ENCODE data around the gene AP1M1. TPM values are rescaled to one million over a fixed set of nuclear protein-coding genes. Genes with fewer than 3 reads are reported as not detected.
"Not testable (repeated sequence)": the region's sequence is repeated elsewhere in the genome, so short reads cannot be mapped to it uniquely, and the experiment has no call there.

AP1M1 gene
- total RNA-seq, 1 experiment from 2014 or later: 52.8 TPM

DNA sequence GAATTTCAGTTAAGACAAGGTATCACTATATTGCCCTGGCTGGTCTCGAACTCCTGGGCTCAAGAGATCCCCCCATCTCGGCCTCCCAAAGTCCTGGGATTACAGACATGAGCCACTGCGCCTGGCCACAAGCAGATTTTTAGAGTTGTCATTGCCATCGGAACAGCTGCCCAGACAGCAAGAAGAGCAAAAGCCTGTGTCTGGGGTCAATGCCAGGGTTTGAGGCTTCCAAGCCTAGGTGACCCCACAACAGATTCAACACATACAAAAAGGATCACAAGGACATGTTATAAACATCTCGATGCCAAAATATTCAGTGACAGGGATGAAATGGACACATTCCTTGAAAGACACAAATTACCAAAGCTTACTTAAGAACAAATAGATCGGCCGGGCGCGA is 86.8 kb downstream of the AP1M1 start:
- no peaks in the 10 kb centered on the region for H4K20me1 ChIP-seq (ENCODE audit: insufficient read depth)

GRCh38 chr19:16285079-16285478 is 87.4 kb downstream of the AP1M1 start:
- H4K20me1 ChIP-seq (ENCODE audit: insufficient read depth); H3K4me1 ChIP-seq (replicated peaks; ENCODE audit: insufficient read depth); H3K9me2 ChIP-seq (ENCODE audit: insufficient read depth); H2AFZ ChIP-seq; intact Hi-C loops (cut with micrococcal nuclease; ENCODE audit: unreplicated experiment); DNase-seq; H3K36me3 ChIP-seq (ENCODE audit: low read depth); H3K4me3 ChIP-seq; H3K27ac ChIP-seq; CTCF ChIA-PET; H3K9me3 ChIP-seq (ENCODE audit: insufficient read depth, low read depth); H3K79me2 ChIP-seq (ENCODE audit: low read depth); POLR2A ChIA-PET (ENCODE audit: unreplicated experiment); BruUV-seq (replicated peaks); H3K4me2 ChIP-seq: not testable (repeated sequence)
- H3F3A ChIP-seq (ENCODE audit: insufficient read depth, low read depth): peaks cover 22% of the 10 kb centered on the region
- peaks cover 27% of the 10 kb centered on the region for H3K27me3 ChIP-seq (ENCODE audit: insufficient read depth, low read depth)

More for the DNA sequence above, 86.8 kb downstream of the AP1M1 start:
- Histone ChIP-seq H3K9me3 (ENCODE audit: insufficient read depth, low read depth) (no peaks in the 10 kb centered on the region), H3K36me3 (ENCODE audit: low read depth) (no peaks in the 10 kb centered on the region), H3K79me2 (ENCODE audit: low read depth) (no peaks in the 10 kb centered on the region), H3K4me2 (no peak overlapping the region), H3F3A (ENCODE audit: insufficient read depth, low read depth) (peaks cover 21% of the 10 kb centered on the region), H3K4me3 (no peak overlapping the region), H3K27ac (no peak overlapping the region), H3K27me3 (ENCODE audit: insufficient read depth, low read depth) (peaks cover 27% of the 10 kb centered on the region), H3K4me1 (replicated peaks; ENCODE audit: insufficient read depth) (peaks cover 6% of the 10 kb centered on the region), H2AFZ (no peak overlapping the region), H3K9me2 (ENCODE audit: insufficient read depth) (no peaks in the 10 kb centered on the region)
- CTCF ChIA-PET: no interaction called here
- BruUV-seq (replicated peaks): no TSS peak
- POLR2A ChIA-PET (ENCODE audit: unreplicated experiment): interaction anchor here (0.6 kb wide), 1 partner anchor 276 kb away, joined by 13 read pairs; no protein-coding TSS in a partner anchor
- TF ChIP-seq, protein P1, sequence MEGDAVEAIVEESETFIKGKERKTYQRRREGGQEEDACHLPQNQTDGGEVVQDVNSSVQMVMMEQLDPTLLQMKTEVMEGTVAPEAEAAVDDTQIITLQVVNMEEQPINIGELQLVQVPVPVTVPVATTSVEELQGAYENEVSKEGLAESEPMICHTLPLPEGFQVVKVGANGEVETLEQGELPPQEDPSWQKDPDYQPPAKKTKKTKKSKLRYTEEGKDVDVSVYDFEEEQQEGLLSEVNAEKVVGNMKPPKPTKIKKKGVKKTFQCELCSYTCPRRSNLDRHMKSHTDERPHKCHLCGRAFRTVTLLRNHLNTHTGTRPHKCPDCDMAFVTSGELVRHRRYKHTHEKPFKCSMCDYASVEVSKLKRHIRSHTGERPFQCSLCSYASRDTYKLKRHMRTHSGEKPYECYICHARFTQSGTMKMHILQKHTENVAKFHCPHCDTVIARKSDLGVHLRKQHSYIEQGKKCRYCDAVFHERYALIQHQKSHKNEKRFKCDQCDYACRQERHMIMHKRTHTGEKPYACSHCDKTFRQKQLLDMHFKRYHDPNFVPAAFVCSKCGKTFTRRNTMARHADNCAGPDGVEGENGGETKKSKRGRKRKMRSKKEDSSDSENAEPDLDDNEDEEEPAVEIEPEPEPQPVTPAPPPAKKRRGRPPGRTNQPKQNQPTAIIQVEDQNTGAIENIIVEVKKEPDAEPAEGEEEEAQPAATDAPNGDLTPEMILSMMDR (conservative IDR thresholded peaks at IDR 0.05): no peak
- no peak for TF ChIP-seq EZH2 (IDR thresholded peaks at IDR 0.05; ENCODE audit: low read depth)
- no peak for DNase-seq
- intact Hi-C loops (cut with micrococcal nuclease; ENCODE audit: unreplicated experiment): no loop called here

DNA sequence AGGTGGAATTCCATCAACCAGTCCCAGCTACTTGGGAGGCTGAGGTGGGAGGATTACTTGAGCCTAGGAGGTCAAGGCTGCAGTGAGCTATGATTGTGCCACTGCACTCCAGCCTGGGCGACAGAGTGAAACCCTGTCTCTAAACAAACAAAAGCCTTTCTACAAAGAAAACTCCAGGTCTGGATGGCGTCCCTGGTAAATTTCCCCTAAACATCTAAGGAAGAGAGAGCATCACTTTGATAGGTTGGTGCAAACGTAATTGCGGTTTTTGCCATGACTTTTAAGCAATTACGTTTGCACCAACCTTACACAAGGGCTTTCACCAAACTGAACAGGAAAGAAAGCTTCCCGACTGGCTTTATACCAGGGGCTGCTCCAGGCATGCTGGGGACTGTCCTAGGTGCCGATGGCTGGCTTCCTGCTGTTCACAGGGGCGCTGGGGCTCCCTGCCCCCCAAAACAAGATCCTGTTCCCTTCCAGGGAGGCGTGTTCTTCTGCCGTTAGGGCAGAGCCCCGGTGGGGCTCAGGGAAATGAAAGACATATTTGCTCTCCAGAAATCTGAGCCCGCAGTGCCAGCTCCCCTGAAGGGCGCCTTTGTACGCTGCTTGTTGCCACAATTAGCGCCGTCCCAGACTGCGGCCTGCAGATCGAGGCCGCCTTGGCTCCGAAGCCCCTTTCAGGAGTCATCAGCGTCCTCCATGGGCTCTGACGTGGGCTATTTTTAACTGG is 88.2 kb downstream of the AP1M1 start:
- H3K4me2 ChIP-seq: 0 out of 2 replicates have a peak overlapping the region, but pooled peaks have one; percentile 13
- CTCF ChIA-PET: interaction anchor here (0.7 kb wide), 1 partner anchor 97 kb away, joined by 3 read pairs; no protein-coding TSS in a partner anchor
- no peaks in the 10 kb centered on the region for H3K36me3 ChIP-seq (ENCODE audit: low read depth)
- 0 out of 2 replicates have a peak overlapping the region, but pooled peaks have one; percentile 13 for H2AFZ ChIP-seq
- H3K4me3 ChIP-seq: no peak overlapping the region
- POLR2A ChIA-PET (ENCODE audit: unreplicated experiment): no interaction called here
- no peak for TF ChIP-seq EZH2 (IDR thresholded peaks at IDR 0.05; ENCODE audit: low read depth)
- TF ChIP-seq, protein P1 (conservative IDR thresholded peaks at IDR 0.05): no peak
- H4K20me1 ChIP-seq (ENCODE audit: insufficient read depth): no peaks in the 10 kb centered on the region
- H3K27ac ChIP-seq: no peak overlapping the region
- no TSS peak for BruUV-seq (replicated peaks)
- DNase-seq: no peak
- no peaks in the 10 kb centered on the region for H3K9me2 ChIP-seq (ENCODE audit: insufficient read depth)
- intact Hi-C loops (cut with micrococcal nuclease; ENCODE audit: unreplicated experiment): no loop called here
- no peaks in the 10 kb centered on the region for H3K9me3 ChIP-seq (ENCODE audit: insufficient read depth, low read depth)
- H3K27me3 ChIP-seq (ENCODE audit: insufficient read depth, low read depth): peaks cover 27% of the 10 kb centered on the region
- H3K79me2 ChIP-seq (ENCODE audit: low read depth): no peaks in the 10 kb centered on the region
- peaks cover 23% of the 10 kb centered on the region; the same call in 1 of the 2 replicates for H3F3A ChIP-seq (ENCODE audit: insufficient read depth, low read depth)
- H3K4me1 ChIP-seq (replicated peaks; ENCODE audit: insufficient read depth): 0 out of 2 replicates have a peak, but pooled peaks cover 5% of the 10 kb centered on the region

Data from PC-9 (cell line).